Measurements from ENCODE around the gene KRT74.

KRT74 gene

GRCh38 chr12:52568111-52568510, 5.5 kb downstream of the KRT74 start:
- DNase-seq: no peak

DNA sequence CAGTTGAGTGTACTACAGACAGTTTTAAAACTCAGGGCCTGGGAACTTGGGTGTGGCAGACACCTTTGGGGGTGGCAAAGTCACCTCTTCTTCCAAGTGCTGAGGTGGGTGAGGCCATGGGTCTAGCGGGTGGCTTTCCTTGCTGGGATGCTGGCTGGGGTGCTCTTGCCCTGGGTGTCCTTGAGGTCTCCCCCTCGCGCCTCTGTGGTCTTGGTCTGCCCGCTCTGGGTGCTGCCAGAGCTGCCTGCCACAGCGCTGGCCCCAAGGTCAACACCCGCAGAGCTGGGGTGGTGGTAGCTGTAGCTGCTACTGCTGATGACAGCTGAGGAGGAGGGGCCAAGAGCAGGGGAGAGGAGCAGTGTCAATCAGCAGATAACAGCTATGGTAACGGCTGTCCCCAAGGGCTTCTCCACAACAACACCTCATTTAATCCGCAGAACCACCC, 6.8 kb downstream of the KRT74 start:
- no peak for DNase-seq

GRCh38 chr12:52564582-52564981, 9.1 kb downstream of the KRT74 start:
- DNase-seq: no peak

DNA sequence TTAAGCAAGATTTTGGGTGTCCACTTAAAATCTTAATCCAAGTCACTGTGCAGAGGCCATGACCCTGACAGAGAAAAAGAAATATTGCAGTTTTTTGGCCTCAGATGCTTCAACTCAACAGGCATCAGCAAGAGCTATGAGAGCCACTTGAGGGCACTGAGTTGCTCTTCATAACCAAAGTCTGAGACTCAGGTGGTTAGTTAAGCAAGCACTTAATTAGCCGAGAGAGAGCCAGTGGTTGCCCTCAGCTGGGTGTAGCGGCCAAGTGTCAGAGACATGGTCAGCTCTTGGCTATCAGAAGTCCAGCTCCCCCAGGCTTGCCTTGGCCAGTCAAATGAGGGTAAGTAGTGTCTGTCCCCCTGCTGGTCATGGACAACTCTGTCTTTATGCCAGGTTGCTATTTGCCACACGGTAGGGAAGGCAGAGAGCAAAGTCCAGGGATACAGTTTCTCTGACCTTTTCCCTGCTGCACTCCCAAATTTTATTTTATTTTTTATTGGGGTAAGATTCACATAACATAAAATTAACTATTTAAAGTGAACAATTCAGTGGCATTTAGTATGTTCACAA, 11.7 kb downstream of the KRT74 start:
- DNase-seq: no peak

- no peak for DNase-seq
These were observed 13.7 kb downstream of the KRT74 start for GRCh38 chr12:52559979-52560378.

GRCh38 chr12:52558781-52559445, 14.7 kb downstream of the KRT74 start:
- no peak for DNase-seq

- DNase-seq: no peak
These were observed 16.2 kb downstream of the KRT74 start for GRCh38 chr12:52557476-52557875.

- no peak for DNase-seq
These were observed 18.1 kb downstream of the KRT74 start for GRCh38 chr12:52555577-52555976.

- no peak for DNase-seq
These were observed 20.9 kb downstream of the KRT74 start, which contains the start of gene KRT71 for GRCh38 chr12:52552681-52553195. Gene KRT71 (minus strand): TSS chr12:52553145. CDS start chr12:52553077, 68 bp downstream.

DNA sequence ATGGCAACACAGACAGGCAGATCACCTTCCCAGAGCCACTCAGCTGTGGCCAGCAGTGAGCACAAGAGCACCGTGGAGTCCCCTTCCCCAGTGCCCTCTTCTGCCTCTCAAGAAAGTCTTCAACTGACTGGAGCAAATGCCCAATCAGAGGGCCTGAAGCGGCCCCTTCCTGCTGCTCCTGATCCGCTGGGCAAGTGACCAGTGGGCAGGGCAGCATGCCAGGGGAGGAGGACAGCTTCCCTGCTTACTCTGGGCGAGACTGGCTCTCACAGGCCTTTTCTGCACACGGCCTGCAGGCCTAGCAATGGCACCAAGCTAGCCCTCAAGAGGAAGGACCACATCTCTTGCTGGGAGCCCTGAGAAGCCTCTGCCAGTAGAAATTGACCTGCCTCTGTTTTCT, 21.6 kb downstream of the KRT74 start:
- DNase-seq: no peak

GRCh38 chr12:52551216-52551865, 22.3 kb downstream of the KRT74 start:
- DNase-seq: no peak

DNA sequence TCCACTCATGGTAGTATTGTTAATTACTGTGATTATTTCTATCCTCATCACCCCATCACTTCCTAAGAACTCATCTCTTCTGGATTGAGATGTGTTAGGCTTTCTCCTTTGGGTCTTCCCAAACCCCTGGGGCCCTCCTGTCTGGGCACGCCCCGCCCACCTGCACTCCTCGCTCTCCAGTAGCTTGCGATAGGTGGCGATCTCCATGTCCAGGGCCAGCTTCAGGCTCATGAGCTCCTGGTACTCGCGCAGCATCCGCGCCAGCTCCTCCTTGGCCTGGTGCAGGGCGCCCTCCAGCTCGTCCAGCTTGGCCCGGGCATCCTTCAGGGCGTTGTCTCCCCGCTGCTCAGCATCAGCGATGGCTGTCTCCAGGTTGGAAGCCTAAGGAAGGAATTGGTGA, 27.5 kb downstream of the KRT74 start:
- DNase-seq: no peak

- DNase-seq: peak; percentile 45
These were observed 29.4 kb downstream of the KRT74 start for GRCh38 chr12:52543985-52544883.

DNA sequence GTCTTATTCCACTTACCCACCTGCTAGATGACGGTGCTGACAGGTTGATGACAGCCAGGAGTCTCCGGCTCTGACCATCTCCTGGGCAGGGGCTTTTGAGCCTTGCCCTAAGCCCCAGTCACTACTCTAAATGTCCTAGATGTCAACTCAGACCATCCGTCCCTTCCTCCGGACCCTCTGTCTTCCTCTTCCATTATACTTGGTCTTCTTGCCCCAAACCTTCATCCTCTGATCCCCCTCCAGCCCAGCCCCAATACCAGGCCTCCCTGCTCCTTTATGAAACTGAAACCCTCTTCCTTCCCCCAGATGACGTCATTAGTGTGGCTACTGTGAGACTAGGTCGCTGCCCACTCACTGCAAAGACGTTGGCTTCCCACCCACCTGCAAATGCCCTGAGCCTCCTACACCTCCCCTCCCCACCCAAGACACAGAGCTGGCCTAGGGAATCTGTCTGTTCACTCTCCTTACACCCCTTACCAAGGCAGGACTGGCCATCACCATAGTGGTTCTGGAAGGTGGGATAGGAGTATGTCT, 30.8 kb downstream of the KRT74 start:
- no peak for DNase-seq

DNA sequence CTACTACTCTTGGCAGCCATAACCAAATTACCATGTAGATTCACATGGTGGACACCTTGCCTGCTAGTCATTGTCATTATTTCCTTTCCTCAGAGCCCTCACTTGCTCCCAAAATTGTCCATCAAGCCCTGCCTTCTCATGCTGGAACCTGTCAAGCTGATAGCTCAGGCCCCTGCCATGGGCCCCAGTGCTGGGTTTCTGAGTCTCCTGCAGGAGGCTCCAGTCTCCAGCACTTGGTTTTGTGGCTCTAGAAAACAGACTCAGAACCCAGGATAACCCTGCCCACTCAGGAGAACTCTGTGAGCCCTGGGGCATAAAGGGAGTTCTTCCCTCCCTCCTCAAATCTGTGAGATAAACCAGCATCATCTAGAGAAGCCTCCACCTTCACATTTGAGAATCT, 31.5 kb downstream of the KRT74 start:
- DNase-seq: no peak

GRCh38 chr12:52541709-52542108, 31.9 kb downstream of the KRT74 start:
- DNase-seq: no peak

DNA sequence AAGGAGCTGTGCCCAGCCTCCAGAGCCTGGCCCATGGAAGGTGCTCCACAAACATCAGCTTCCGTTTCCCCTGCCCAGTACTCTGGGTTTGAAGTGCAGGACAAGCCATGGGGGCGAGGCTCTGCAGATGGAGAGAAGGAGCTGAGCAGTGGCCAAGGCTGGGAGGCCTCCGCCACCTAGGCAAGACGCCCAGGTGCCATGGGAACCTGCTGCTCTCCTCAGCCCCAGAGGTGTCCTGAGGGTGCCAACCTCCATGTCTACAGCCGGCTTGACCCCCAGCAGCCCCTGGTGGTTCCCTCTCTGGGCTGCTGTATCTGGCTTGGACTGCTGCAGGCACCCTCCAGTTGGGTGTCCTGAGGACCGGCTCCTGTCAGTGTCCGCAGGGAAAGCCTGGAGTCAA, 33.1 kb downstream of the KRT74 start:
- no peak for DNase-seq

- no peak for DNase-seq
These were observed 33.8 kb downstream of the KRT74 start for GRCh38 chr12:52539821-52540173.

- peak; percentile 48 for DNase-seq
These were observed 34.4 kb downstream of the KRT74 start for GRCh38 chr12:52539083-52539820.

DNA sequence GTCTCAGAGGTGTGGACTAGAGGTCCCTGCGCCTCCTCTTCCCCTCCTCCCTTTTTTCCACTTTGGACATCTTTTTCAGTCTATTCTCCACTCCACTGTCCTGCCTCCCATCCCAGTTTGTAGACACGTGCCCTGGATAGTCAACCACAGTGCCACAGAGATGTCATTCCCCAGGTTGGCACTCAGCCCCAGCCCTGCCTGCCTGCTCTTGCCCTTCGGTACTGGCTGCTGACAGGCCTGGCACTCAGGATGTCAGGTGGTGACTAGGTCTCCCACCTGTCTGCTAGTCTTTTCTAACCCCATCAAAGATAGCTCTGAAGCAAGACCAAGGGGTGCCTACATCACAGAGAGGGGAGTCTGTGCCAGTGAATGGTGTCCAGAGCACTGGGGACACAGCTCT, 36.5 kb downstream of the KRT74 start:
- no peak for DNase-seq

DNA sequence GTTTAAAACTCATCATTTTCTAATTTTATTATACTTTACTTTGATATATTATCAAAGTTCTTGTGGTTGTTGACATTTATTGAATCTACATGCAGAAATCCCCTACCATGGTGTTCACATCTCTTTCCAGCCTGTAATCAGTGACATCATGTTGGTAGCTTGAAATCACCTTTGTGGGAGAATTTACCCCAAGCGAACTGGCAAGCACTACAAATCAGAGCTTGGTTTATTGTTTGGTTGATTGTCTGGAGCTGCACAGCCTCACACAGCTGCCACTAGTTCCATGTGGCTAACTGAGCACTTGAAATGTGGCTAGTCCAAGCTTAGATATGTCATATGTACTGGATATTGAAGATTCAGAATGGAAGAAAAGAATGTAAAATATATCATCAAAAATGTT, 38.1 kb downstream of the KRT74 start:
- no peak for DNase-seq

GRCh38 chr12:52534482-52534881, 39.2 kb downstream of the KRT74 start:
- DNase-seq: no peak
